A549 (cell line): ENCODE measurements around the gene SLC11A2.

Source experiments
- BHLHE40 ChIP-seq: IDR thresholded peaks from 2 replicates; pipeline ENCODE4 v1.6.1; 2012; ENCODE audit warnings: low read depth, low read length, inconsistent platforms
- CBX8 ChIP-seq: fragments of 200-600 bp; sonication (generic); IDR thresholded peaks from 2 replicates; pipeline ENCODE4 v1.6.1; 2016
- CEBPB ChIP-seq, 2 experiments: fragments of >200 bp in 1 of 2; sonication (Bioruptor Twin) in 1 of 2; formaldehyde crosslinking in 1 of 2; IDR thresholded peaks; 2 replicates each; pipeline ENCODE4 v1.6.1; 2012 to 2016
- CTCF ChIP-seq: fragments of >200 bp; sonication (Bioruptor Twin); formaldehyde crosslinking; IDR thresholded peaks from 3 replicates; pipeline ENCODE4 v1.5.1; 2016
- EP300 ChIP-seq, 2 experiments: fragments of >200 bp; sonication (Bioruptor Twin); formaldehyde crosslinking; IDR thresholded peaks; 2 replicates in 1 of 2; 3 replicates in 1 of 2; pipeline ENCODE4 v1.6.1; 2016 to 2017
- JUN ChIP-seq, 2 experiments: fragments of >200 bp; sonication (Bioruptor Twin); formaldehyde crosslinking; IDR thresholded peaks; 2 replicates in 1 of 2; 3 replicates in 1 of 2; pipeline ENCODE4 v1.6.1; 2016 to 2017
- KDM5A ChIP-seq: fragments of 200-600 bp; sonication (generic); IDR thresholded peaks from 2 replicates; pipeline ENCODE4 v1.6.1; 2016; ENCODE audit warnings: antibody characterized with exemption, mild to moderate bottlenecking
- MAFK ChIP-seq: fragments of 450-650 bp; IDR thresholded peaks from 2 replicates; pipeline ENCODE4 v1.6.1; 2014; ENCODE audit not compliant: partially characterized antibody
- NR3C1 ChIP-seq: fragments of >200 bp; sonication (Bioruptor Twin); formaldehyde crosslinking; IDR thresholded peaks from 3 replicates; pipeline ENCODE4 v1.6.1; 2017
- POLR2A ChIP-seq: IDR thresholded peaks from 2 replicates; pipeline ENCODE4 v1.6.1; 2012; ENCODE audit warnings: mild to moderate bottlenecking, low read length
- POLR2AphosphoS2 ChIP-seq: conservative IDR thresholded peaks from 2 replicates; pipeline ENCODE4 v1.6.1; 2012; ENCODE audit warnings: low read length, improper control_type of control experiment, inconsistent platforms
- RFX5 ChIP-seq: fragments of 450-650 bp; IDR thresholded peaks from 2 replicates; pipeline ENCODE4 v1.7.1; 2014; ENCODE audit warnings: antibody characterized with exemption, mild to moderate bottlenecking, moderate library complexity
- SMC3 ChIP-seq: fragments of >200 bp; sonication (Bioruptor Twin); formaldehyde crosslinking; IDR thresholded peaks from 3 replicates; pipeline ENCODE4 v1.6.1; 2018; ENCODE audit warnings: inconsistent platforms
- USF2 ChIP-seq: fragments of 450-650 bp; IDR thresholded peaks from 2 replicates; pipeline ENCODE4 v1.6.1; 2014; ENCODE audit warnings: antibody characterized with exemption

- no peak for TF ChIP-seq KDM5A
- TF ChIP-seq CBX8, result no peak
- no peak for TF ChIP-seq JUN (IDR thresholded peaks at IDR 0.05)
- no peak for TF ChIP-seq BHLHE40
- no peak for TF ChIP-seq POLR2A
- TF ChIP-seq CTCF, result no peak
- no peak for TF ChIP-seq MAFK
- no peak for TF ChIP-seq NR3C1
- no peak for TF ChIP-seq SMC3
- TF ChIP-seq USF2, result no peak
- TF ChIP-seq POLR2AphosphoS2, result no peak
- TF ChIP-seq RFX5, result no peak
- no peak for TF ChIP-seq CEBPB (IDR thresholded peaks at IDR 0.05)
- no peak for TF ChIP-seq EP300 (IDR thresholded peaks at IDR 0.05)
Observed at GRCh38 chr12:50991291-50991690, 34.9 kb downstream of the SLC11A2 start.
